Spleen (tissue), 11 donors: ENCODE results near the gene ZBTB3. TPM values are rescaled to one million over a fixed set of nuclear protein-coding genes. Genes with fewer than 3 reads are reported as not detected.

Experiments
- DNase-seq: peaks from one replicate; pipeline ENCODE4 v3.0.0-alpha.2; 2020
- H3K27ac ChIP-seq, 8 donors: fragments of 200-600 bp; sonication (generic) in 7 of 8; 1 replicate in 4 of 8; 2 replicates in 4 of 8; pipeline versions ENCODE4 v1.5.0 to v1.8.0; 2016 to 2021; ENCODE audit warnings: inconsistent platforms in 4 of 8, mild to moderate bottlenecking in 4 of 8, moderate library complexity in 1 of 8
- H3K27me3 ChIP-seq, 7 donors: fragments of 200-600 bp; sonication (generic) in 6 of 7; replicated peaks in 1 of 7; 1 replicate in 4 of 7; 2 replicates in 3 of 7; pipeline versions ENCODE4 v1.5.0 to v1.8.0; 2016 to 2021; ENCODE audit warnings: inconsistent platforms in 3 of 7, mild to moderate bottlenecking in 1 of 7
- H3K36me3 ChIP-seq, 6 donors: fragments of 200-600 bp; sonication (generic) in 5 of 6; 1 replicate in 4 of 6; 2 replicates in 2 of 6; pipeline versions ENCODE4 v1.5.0 to v1.8.0; 2016 to 2021; ENCODE audit warnings: inconsistent platforms in 2 of 6
- H3K4me1 ChIP-seq, 6 donors: fragments of 200-600 bp; sonication (generic) in 5 of 6; 1 replicate in 3 of 6; 2 replicates in 3 of 6; pipeline versions ENCODE4 v1.5.0 to v1.8.0; 2016 to 2021; ENCODE audit warnings: inconsistent platforms in 3 of 6
- H3K4me3 ChIP-seq, 8 donors: fragments of 200-600 bp; sonication (generic) in 7 of 8; 1 replicate in 4 of 8; 2 replicates in 4 of 8; pipeline versions ENCODE4 v1.5.0 to v1.8.0; 2016 to 2021; ENCODE audit warnings: inconsistent platforms in 4 of 8, mild to moderate bottlenecking in 4 of 8, moderate library complexity in 2 of 8
- H3K9me3 ChIP-seq, 8 donors: fragments of 200-600 bp; sonication (generic) in 7 of 8; 1 replicate in 4 of 8; 2 replicates in 4 of 8; pipeline versions ENCODE4 v1.5.0 to v1.8.0; 2016 to 2021; ENCODE audit warnings: inconsistent platforms in 4 of 8
- CTCF ChIP-seq, 11 experiments: fragments of 200-600 bp in 7 of 11; fragments of 450-650 bp in 4 of 11; sonication (generic) in 4 of 11; IDR thresholded peaks in 8 of 11; conservative IDR thresholded peaks in 3 of 11; 1 replicate in 7 of 11; 2 replicates in 4 of 11; pipeline versions ENCODE4 v1.4.0 to v1.8.0; 2016 to 2021; ENCODE audit warnings: antibody characterized with exemption in 11 of 11, inconsistent platforms in 4 of 11, mild to moderate bottlenecking in 1 of 11
- POLR2A ChIP-seq, 3 donors: fragments of 450-650 bp; IDR thresholded peaks; one replicate each; pipeline ENCODE4 v1.5.1; 2017; ENCODE audit warnings: antibody characterized with exemption in 3 of 3, mild to moderate bottlenecking in 1 of 3
- POLR2AphosphoS5 ChIP-seq, 3 donors: sonication (generic); formaldehyde crosslinking; IDR thresholded peaks; one replicate each; pipeline ENCODE4 v1.5.1; 2017; ENCODE audit warnings: antibody characterized with exemption in 3 of 3
- WGBS, 5 donors: extraction: QIAGEN DNeasy Blood & Tissue Kit in 3 of 5; methylation state at CpG; one replicate each; pipeline versions ENCODE4 v1.1.5 to v1.1.7; 2013 to 2018; 5-methylcytosine and 5-hydroxymethylcytosine counted together
- intact Hi-C: fragments of 100-400 bp; cut with DNase I; formaldehyde crosslinking; loops from one replicate; pipeline ENCODE4 v1.15.0; 2023; ENCODE audit warnings: low total_unique reads
- polyA plus RNA-seq, 3 donors: library from polyadenylated mRNA; stranded (reverse); fragments of 200-250 nt; gene quantifications; one replicate each; pipeline ENCODE4 v1.2.1, GENCODE V29; 2013
- total RNA-seq, 7 donors: library from RNA; depleted of rRNA in 3 of 7; stranded (reverse); fragments of >200 nt in 3 of 7; fragmentation: NEBNext Ultra II Directional in 4 of 7; extraction: Animal tissue kit (Norgen Biotek cat#: 25700) in 4 of 7; gene quantifications; one replicate each; pipeline versions ENCODE4 v1.1.0 to v1.2.1, GENCODE V29; 2016 to 2021
- donor health status: healthy with polysubstance abuse.
- donor health status: DM: no; HTN: no; CAD: no; lungs with moderate emphysema.
- donor health status: DM: no; HTN: no; CAD: no.
- donor health status: Bipolar disorder and iron deficiency.
- donor health status: healthy.
- donor health status: DM: no; HTN: no; CAD: no.
- donor health status: DM: yes; HTN: yes; CAD: no.

The ZBTB3 gene
- total and polyA plus RNA-seq, 10 donors, result 3.2 to 14.5 (median 10.0) TPM

GRCh38 chr11:62712276-62712812, 41.6 kb downstream of the ZBTB3 start:
- 71 to 86% (median 85%) methylated on average over 6 of the region's 6 CpGs for WGBS, 5 donors
- Histone ChIP-seq H3K4me3 (no peak overlapping the region), H3K4me1 (peaks cover 18 to 86% (median 50%) of the 10 kb centered on the region in 6 donors), H3K9me3 (no peaks in the 10 kb centered on the region), H3K27me3 (no peaks in the 10 kb centered on the region), H3K27ac (peak overlapping the region in 6 of 8 donors; percentile 39 to 61 (median 48)), H3K36me3 (peaks cover 0 to 73% (median 64%) of the 10 kb centered on the region in 6 donors)
- intact Hi-C loops, result no loop called here
- DNase-seq, result no peak
- TF ChIP-seq POLR2A (IDR thresholded peaks at IDR 0.05) (no peak), CTCF (IDR thresholded peaks at IDR 0.05 in 8 of 11, conservative IDR thresholded peaks at IDR 0.05 in 3 of 11) (no peak), POLR2AphosphoS5 (IDR thresholded peaks at IDR 0.05) (no peak)

- no peaks in the 10 kb centered on the region for H3K9me3 ChIP-seq
- peak overlapping the region; percentile 93 to 99 (median 97) for H3K27ac ChIP-seq
- peaks cover 0 to 49% (median 41%) of the 10 kb centered on the region in 6 donors for H3K36me3 ChIP-seq
- TF ChIP-seq POLR2A (IDR thresholded peaks at IDR 0.05) (no peak), CTCF (IDR thresholded peaks at IDR 0.05 in 8 of 11, conservative IDR thresholded peaks at IDR 0.05 in 3 of 11) (no peak), POLR2AphosphoS5 (IDR thresholded peaks at IDR 0.05) (no peak)
- intact Hi-C loops, result no loop called here
- DNase-seq, result no peak
- H3K4me1 ChIP-seq, result peaks cover 34 to 86% (median 63%) of the 10 kb centered on the region in 6 donors
- H3K27me3 ChIP-seq, result no peaks in the 10 kb centered on the region
- peak overlapping the region; percentile 37 to 75 (median 51) for H3K4me3 ChIP-seq
- 58 to 67% (median 64%) methylated on average over 7 of the region's 7 CpGs for WGBS, 5 donors
Observed at GRCh38 chr11:62710001-62710345, 44.0 kb downstream of the ZBTB3 start.

GRCh38 chr11:62709247-62710000, 44.5 kb downstream of the ZBTB3 start:
- DNase-seq, result peak; percentile 99
- peaks cover 0 to 44% (median 36%) of the 10 kb centered on the region in 6 donors for H3K36me3 ChIP-seq
- WGBS, 5 donors, result 0 to 2% (median 1%) methylated on average over 35 to 47 of the region's 47 CpGs
- intact Hi-C loops, result no loop called here
- H3K27ac ChIP-seq, result peak overlapping the region; percentile 93 to 99 (median 97)
- TF ChIP-seq CTCF (IDR thresholded peaks at IDR 0.05 in 8 of 11, conservative IDR thresholded peaks at IDR 0.05 in 3 of 11) (peak in 2 of 11 experiments; percentile 23 to 36), POLR2A (IDR thresholded peaks at IDR 0.05) (peak in 1 of 3 donors; percentile 56), POLR2AphosphoS5 (IDR thresholded peaks at IDR 0.05) (peak; percentile 85 to 93 (median 87))
- peaks cover 34 to 87% (median 65%) of the 10 kb centered on the region in 6 donors for H3K4me1 ChIP-seq
- peak overlapping the region; percentile 41 to 75 (median 51) for H3K4me3 ChIP-seq
- no peaks in the 10 kb centered on the region for H3K9me3 ChIP-seq
- no peaks in the 10 kb centered on the region for H3K27me3 ChIP-seq

GRCh38 chr11:62708793-62709192, 45.2 kb downstream of the ZBTB3 start:
- intact Hi-C loops, result no loop called here
- DNase-seq, result peak; percentile 90
- Histone ChIP-seq H3K4me1 (peaks cover 34 to 87% (median 64%) of the 10 kb centered on the region in 6 donors), H3K27ac (peak overlapping the region; percentile 93 to 99 (median 97)), H3K4me3 (peak overlapping the region; percentile 41 to 75 (median 51)), H3K9me3 (no peaks in the 10 kb centered on the region), H3K27me3 (no peaks in the 10 kb centered on the region), H3K36me3 (peaks cover 0 to 38% (median 30%) of the 10 kb centered on the region in 6 donors)
- WGBS, 5 donors, result 1 to 5% (median 1%) methylated on average over 7 of the region's 7 CpGs
- TF ChIP-seq POLR2AphosphoS5 (IDR thresholded peaks at IDR 0.05) (peak in 1 of 3 donors; percentile 40), CTCF (IDR thresholded peaks at IDR 0.05 in 8 of 11, conservative IDR thresholded peaks at IDR 0.05 in 3 of 11) (no peak)
